CD14-positive monocyte (primary cell): ENCODE data around the gene ATG7. TPM values are rescaled to one million over a fixed set of nuclear protein-coding genes. Genes with fewer than 3 reads are reported as not detected.

Source experiments
- DNase-seq, 3 donors: peaks; one replicate each; pipeline ENCODE4 v3.0.0-alpha.2; 2011 to 2022
- H2AFZ ChIP-seq: 2 replicates; pipeline ENCODE4 v1.6.0; 2012; ENCODE audit warnings: mild to moderate bottlenecking, low read depth, low read length, inconsistent platforms; ENCODE audit not compliant: insufficient read depth, poor library complexity, severe bottlenecking
- H3K27ac ChIP-seq, 2 donors: 1 replicate in 1 of 2; 2 replicates in 1 of 2; pipeline ENCODE4 v1.5.1; 2012 to 2013; ENCODE audit warnings: low read length in 2 of 2, control low read depth in 1 of 2, inconsistent platforms in 1 of 2, low read depth in 1 of 2, mild to moderate bottlenecking in 1 of 2
- H3K27me3 ChIP-seq, 2 donors: one replicate each; pipeline versions ENCODE4 v1.6.0 to v1.6.1; 2011 to 2013; ENCODE audit warnings: low read length in 2 of 2; ENCODE audit not compliant: control insufficient read depth in 2 of 2, insufficient read depth in 2 of 2
- H3K36me3 ChIP-seq, 2 donors: replicated peaks in 1 of 2; 1 replicate in 1 of 2; 2 replicates in 1 of 2; pipeline versions ENCODE4 v1.5.1 to v1.6.1; 2012 to 2013; ENCODE audit warnings: low read length in 2 of 2, control low read depth in 1 of 2, inconsistent platforms in 1 of 2, mild to moderate bottlenecking in 1 of 2; ENCODE audit not compliant: insufficient read depth in 2 of 2, control insufficient read depth in 1 of 2
- H3K4me1 ChIP-seq, 2 donors: 1 replicate in 1 of 2; 2 replicates in 1 of 2; pipeline versions ENCODE4 v1.5.1 to v1.6.1; 2012 to 2013; ENCODE audit warnings: low read length in 2 of 2, control low read depth in 1 of 2, inconsistent platforms in 1 of 2, mild to moderate bottlenecking in 1 of 2, moderate library complexity in 1 of 2; ENCODE audit not compliant: insufficient read depth in 2 of 2, control insufficient read depth in 1 of 2
- H3K4me2 ChIP-seq: replicated peaks from 2 replicates; pipeline ENCODE3; 2012; ENCODE audit warnings: low read length, moderate library complexity, mild to moderate bottlenecking; ENCODE audit not compliant: poor library complexity, severe bottlenecking; ENCODE audit errors: extremely low read depth
- H3K4me3 ChIP-seq, 3 experiments: fragments of 200-600 bp in 1 of 3; sonication (generic) in 1 of 3; replicated peaks in 1 of 3; 1 replicate in 2 of 3; 2 replicates in 1 of 3; pipeline ENCODE4 v1.5.1; 2011 to 2013; ENCODE audit warnings: low read length in 3 of 3, mild to moderate bottlenecking in 3 of 3, control low read depth in 2 of 3, low read depth in 2 of 3, inconsistent platforms in 1 of 3, moderate library complexity in 1 of 3
- H3K79me2 ChIP-seq: 2 replicates; pipeline ENCODE4 v1.6.0; 2012; ENCODE audit warnings: mild to moderate bottlenecking, control low read depth, inconsistent platforms, low read length, moderate library complexity; ENCODE audit not compliant: insufficient read depth
- H3K9ac ChIP-seq: 2 replicates; pipeline ENCODE4 v1.6.0; 2017; ENCODE audit warnings: low read length, mild to moderate bottlenecking; ENCODE audit not compliant: insufficient read depth, poor library complexity, severe bottlenecking
- H3K9me3 ChIP-seq, 2 donors: replicated peaks in 1 of 2; 1 replicate in 1 of 2; 2 replicates in 1 of 2; pipeline versions ENCODE4 v1.5.1 to v1.6.1; 2012 to 2013; ENCODE audit warnings: low read length in 2 of 2, control low read depth in 1 of 2; ENCODE audit not compliant: control insufficient read depth in 1 of 2, insufficient read depth in 1 of 2
- H4K20me1 ChIP-seq: 2 replicates; pipeline ENCODE4 v1.6.0; 2012; ENCODE audit warnings: mild to moderate bottlenecking, low read length, control low read depth, moderate library complexity; ENCODE audit not compliant: insufficient read depth
- H3K27ac Mint-ChIP-seq, 7 donors: one replicate each; pipeline ENCODE4 v1.8.0; 2020; ENCODE audit warnings: mild to moderate bottlenecking in 7 of 7, mixed read lengths in 7 of 7, moderate library complexity in 6 of 7, inconsistent platforms in 2 of 7
- H3K27me3 Mint-ChIP-seq, 3 donors: one replicate each; pipeline ENCODE4 v1.8.0; 2021 to 2022; ENCODE audit warnings: low read depth in 3 of 3, mild to moderate bottlenecking in 3 of 3, mixed read lengths in 3 of 3, moderate library complexity in 3 of 3, inconsistent platforms in 1 of 3
- H3K36me3 Mint-ChIP-seq, 2 donors: one replicate each; pipeline ENCODE4 v1.8.0; 2020; ENCODE audit warnings: mixed read lengths in 2 of 2, inconsistent platforms in 1 of 2, mild to moderate bottlenecking in 1 of 2
- H3K4me1 Mint-ChIP-seq: one replicate; pipeline ENCODE4 v1.8.0; 2020; ENCODE audit warnings: mild to moderate bottlenecking, mixed read lengths
- H3K4me3 Mint-ChIP-seq, 2 donors: one replicate each; pipeline ENCODE4 v1.8.0; 2020; ENCODE audit warnings: mild to moderate bottlenecking in 2 of 2, mixed read lengths in 2 of 2, moderate library complexity in 1 of 2
- H3K9me3 Mint-ChIP-seq, 7 donors: one replicate each; pipeline ENCODE4 v1.8.0; 2020 to 2022; ENCODE audit warnings: mixed read lengths in 7 of 7, mild to moderate bottlenecking in 6 of 7, moderate library complexity in 6 of 7, inconsistent platforms in 2 of 7
- WGBS: methylation state at CpG from one replicate; pipeline ENCODE4 v1.1.5; 2013; ENCODE audit warnings: missing lambda C conversion rate; ENCODE audit not compliant: insufficient coverage; 5-methylcytosine and 5-hydroxymethylcytosine counted together
- intact Hi-C, 2 donors: fragments of 100-400 bp; cut with micrococcal nuclease; formaldehyde crosslinking; loops; one replicate each; pipeline versions ENCODE4 v1.15.0 to v1.15.1; 2023
- polyA plus RNA-seq, 3 donors: library from polyadenylated mRNA; depleted of rRNA in 1 of 3; unstranded in 2 of 3; stranded (reverse) in 1 of 3; fragments of 300-500 nt in 2 of 3; fragments of >200 nt in 1 of 3; fragmentation: Illumina TruSeq in 2 of 3; gene quantifications; 1 replicate in 2 of 3; 2 replicates in 1 of 3; pipeline ENCODE4 v1.2.3, GENCODE V29; 2012 to 2021
- TF ChIP-seq, protein P1 (sequence below): fragments of 200-600 bp; IDR thresholded peaks from one replicate; pipeline ENCODE4 v1.8.0; 2022; ENCODE audit warnings: antibody characterized with exemption, mild to moderate bottlenecking

ATG7 gene
- polyA plus RNA-seq, 3 donors = 57.4 to 101 (median 89.7) TPM

DNA sequence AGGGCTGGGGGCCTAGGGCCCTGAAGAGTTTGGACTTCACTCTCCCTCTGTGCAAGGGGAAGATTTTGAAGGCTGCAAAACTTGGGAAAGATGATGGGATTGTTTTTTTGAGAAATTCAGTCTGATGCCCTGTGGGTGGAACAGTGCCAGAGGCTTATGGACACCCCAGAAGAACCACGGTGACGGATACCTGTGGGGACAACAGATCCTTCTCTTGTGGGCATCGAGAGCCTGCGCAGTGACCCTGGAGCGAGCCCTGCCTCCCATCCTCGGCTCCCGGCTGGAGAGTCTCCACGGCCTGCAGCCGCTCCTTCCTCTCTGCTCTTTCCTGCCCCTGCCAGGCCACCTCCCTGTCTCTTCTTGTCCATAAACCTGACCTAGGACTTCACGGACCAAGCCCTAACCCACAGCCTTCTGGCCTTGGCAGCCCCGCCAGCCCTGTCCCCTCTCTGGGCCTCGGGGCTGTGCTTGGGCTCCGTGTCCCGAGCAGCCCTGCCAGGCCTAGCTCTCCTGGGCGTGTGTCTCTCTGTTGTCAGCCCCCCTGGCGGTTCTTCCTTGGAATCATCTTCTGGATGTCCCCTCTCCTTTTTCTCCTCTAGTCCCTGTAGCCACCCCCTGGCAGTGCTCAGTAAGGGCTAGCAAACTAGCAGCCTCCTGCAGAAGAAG is 273.1 kb downstream of the ATG7 start:
- peak overlapping the region; percentile 19 to 61 for H3K27ac ChIP-seq
- peaks cover 3 to 12% (median 5%) of the 10 kb centered on the region in 7 donors for H3K9me3 Mint-ChIP-seq
- H3K79me2 ChIP-seq = peaks cover 13% of the 10 kb centered on the region
- H3K27me3 Mint-ChIP-seq = peaks cover 0 to 2% (median 0%) of the 10 kb centered on the region in 3 donors
- peaks cover 94% of the 10 kb centered on the region for H4K20me1 ChIP-seq
- no peak overlapping the region for H3K4me3 Mint-ChIP-seq
- H3K27ac Mint-ChIP-seq = peak overlapping the region in 4 of 7 donors; percentile 43 to 58 (median 53)
- peaks cover 12 to 46% of the 10 kb centered on the region in 2 donors for H3K36me3 Mint-ChIP-seq
- DNase-seq = no peak
- H3K36me3 ChIP-seq = peaks cover 0 to 21% of the 10 kb centered on the region in 2 donors
- H2AFZ ChIP-seq = no peak overlapping the region
- H3K4me3 ChIP-seq = no peak overlapping the region
- H3K4me1 ChIP-seq = peaks cover 42% of the 10 kb centered on the region in 2 donors
- WGBS = 94% methylated on average over 15 of the region's 16 CpGs
- H3K9ac ChIP-seq = peak overlapping the region; percentile 27
- intact Hi-C loops = no loop called here
- H3K4me2 ChIP-seq = no peak overlapping the region
- peaks cover 0 to 18% of the 10 kb centered on the region in 2 donors for H3K9me3 ChIP-seq
- H3K4me1 Mint-ChIP-seq = peaks cover 66% of the 10 kb centered on the region
- TF ChIP-seq, protein P1, sequence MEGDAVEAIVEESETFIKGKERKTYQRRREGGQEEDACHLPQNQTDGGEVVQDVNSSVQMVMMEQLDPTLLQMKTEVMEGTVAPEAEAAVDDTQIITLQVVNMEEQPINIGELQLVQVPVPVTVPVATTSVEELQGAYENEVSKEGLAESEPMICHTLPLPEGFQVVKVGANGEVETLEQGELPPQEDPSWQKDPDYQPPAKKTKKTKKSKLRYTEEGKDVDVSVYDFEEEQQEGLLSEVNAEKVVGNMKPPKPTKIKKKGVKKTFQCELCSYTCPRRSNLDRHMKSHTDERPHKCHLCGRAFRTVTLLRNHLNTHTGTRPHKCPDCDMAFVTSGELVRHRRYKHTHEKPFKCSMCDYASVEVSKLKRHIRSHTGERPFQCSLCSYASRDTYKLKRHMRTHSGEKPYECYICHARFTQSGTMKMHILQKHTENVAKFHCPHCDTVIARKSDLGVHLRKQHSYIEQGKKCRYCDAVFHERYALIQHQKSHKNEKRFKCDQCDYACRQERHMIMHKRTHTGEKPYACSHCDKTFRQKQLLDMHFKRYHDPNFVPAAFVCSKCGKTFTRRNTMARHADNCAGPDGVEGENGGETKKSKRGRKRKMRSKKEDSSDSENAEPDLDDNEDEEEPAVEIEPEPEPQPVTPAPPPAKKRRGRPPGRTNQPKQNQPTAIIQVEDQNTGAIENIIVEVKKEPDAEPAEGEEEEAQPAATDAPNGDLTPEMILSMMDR = no peak
- no peaks in the 10 kb centered on the region for H3K27me3 ChIP-seq

GRCh38 chr3:11546657-11547302 is 274.6 kb downstream of the ATG7 start:
- peaks cover 3 to 12% (median 5%) of the 10 kb centered on the region in 7 donors for H3K9me3 Mint-ChIP-seq
- Histone ChIP-seq H2AFZ (no peak overlapping the region), H4K20me1 (peaks cover 98% of the 10 kb centered on the region), H3K79me2 (peaks cover 18% of the 10 kb centered on the region), H3K4me2 (no peak overlapping the region), H3K27me3 (no peaks in the 10 kb centered on the region), H3K4me1 (peaks cover 42 to 44% of the 10 kb centered on the region in 2 donors), H3K9ac (no peak overlapping the region), H3K36me3 (peaks cover 0 to 16% of the 10 kb centered on the region in 2 donors), H3K4me3 (no peak overlapping the region), H3K9me3 (peaks cover 0 to 18% of the 10 kb centered on the region in 2 donors), H3K27ac (peak overlapping the region in 1 of 2 donors; percentile 13)
- DNase-seq = no peak
- H3K27me3 Mint-ChIP-seq = peaks cover 0 to 2% (median 0%) of the 10 kb centered on the region in 3 donors
- no peak overlapping the region for H3K4me3 Mint-ChIP-seq
- WGBS = 100% methylated on average over 4 of the region's 9 CpGs
- H3K36me3 Mint-ChIP-seq = peaks cover 7 to 41% of the 10 kb centered on the region in 2 donors
- H3K4me1 Mint-ChIP-seq = peaks cover 68% of the 10 kb centered on the region
- peak overlapping the region in 4 of 7 donors; percentile 21 to 84 (median 44) for H3K27ac Mint-ChIP-seq
- TF ChIP-seq, protein P1 = no peak
- intact Hi-C loops = no loop called here
